Measurements from ENCODE around the gene ELK4. TPM values are rescaled to one million over a fixed set of nuclear protein-coding genes. Genes with fewer than 3 reads are reported as not detected.

ELK4 gene
- total and polyA plus RNA-seq, 2 of the 4 experiments (the other 2 are of a cell fraction) = 4.6 to 11.3 TPM

DNA sequence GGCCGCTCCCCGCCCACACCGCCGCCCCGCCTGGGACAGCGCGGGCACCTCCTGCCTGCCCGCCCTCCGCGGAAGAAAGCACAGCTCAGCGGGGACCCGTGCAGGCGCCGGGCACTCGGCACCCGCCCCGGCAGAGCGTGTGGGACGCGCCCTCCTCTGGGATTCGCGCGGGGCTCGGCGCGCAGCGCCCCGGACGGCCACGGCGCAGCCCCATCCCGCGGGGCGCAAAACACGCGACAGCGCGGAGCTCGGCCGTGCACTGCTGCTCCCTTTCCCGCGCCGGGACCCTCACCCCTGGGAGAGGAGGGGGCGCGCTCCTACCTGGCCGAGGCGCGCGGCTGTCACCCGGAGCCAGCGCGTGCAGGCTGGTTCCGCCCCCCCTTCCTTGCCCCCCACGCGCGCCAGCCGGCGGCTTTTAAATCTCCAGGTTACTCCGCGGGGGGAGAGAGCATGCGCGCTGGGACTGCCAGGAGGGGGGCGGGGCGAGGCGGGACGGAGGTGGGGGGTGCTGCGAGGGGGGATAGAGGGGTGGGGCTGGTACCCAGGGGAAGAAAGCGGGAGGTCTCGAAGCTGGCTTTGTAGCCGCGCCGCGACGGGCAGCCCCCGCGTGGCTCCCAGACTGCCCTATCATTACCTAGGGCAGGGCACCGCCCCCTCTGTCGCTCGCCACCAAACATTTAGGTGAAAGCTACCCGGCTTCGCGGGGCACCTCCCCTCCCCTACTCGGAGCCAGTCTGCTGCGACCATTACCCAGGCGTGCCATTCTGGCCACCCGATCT is 48.5 kb upstream of the ELK4 start, which contains the start of gene SLC45A3:
TSS of gene SLC45A3 (minus strand) at position 437 of the 779 bp plus-strand sequence. CDS start 15,853 bp downstream, outside the sequence.
- Histone ChIP-seq H3K9ac (ENCODE audit: low read depth, low read length) (peak within 1 kb of the TSS; percentile 80), H2BK15ac (ENCODE audit: low read depth, low read length) (peak within 1 kb of the TSS; percentile 63; the same call in 1 of the 3 replicates), H3K56ac (ENCODE audit: extremely low read depth, insufficient read depth, low read length) (peak within 1 kb of the TSS; percentile 84; the same call in 1 of the 2 replicates), H2AK5ac (ENCODE audit: low read depth, low read length) (peak within 1 kb of the TSS; percentile 52), H3K23ac (ENCODE audit: low read depth, low read length) (peak within 1 kb of the TSS; percentile 90), H3K27me3 (ENCODE audit: control insufficient read depth, insufficient read depth, low read length) (peaks cover 3% of the 10 kb centered on the region; the same call in 1 of the 2 replicates), H2BK20ac (ENCODE audit: low read depth, low read length) (0 out of 2 replicates have a peak within 1 kb of the TSS, but pooled peaks have one; percentile 41), H2BK120ac (ENCODE audit: low read depth, low read length) (peak within 1 kb of the TSS; percentile 68), H3K36me3 (ENCODE audit: control insufficient read depth, insufficient read depth, low read length) (no peaks in the 10 kb centered on the region), H3K4me1 (ENCODE audit: control insufficient read depth, insufficient read depth, low read length) (peaks cover 12% of the 10 kb centered on the region), H4K20me1 (ENCODE audit: insufficient read depth, low read length) (no peaks in the 10 kb centered on the region), H3K9me3 (ENCODE audit: control insufficient read depth, insufficient read depth, low read length) (no peaks in the 10 kb centered on the region), H4K5ac (ENCODE audit: low read depth, low read length) (peak within 1 kb of the TSS; percentile 47), H3K4ac (ENCODE audit: low read depth, low read length) (peak within 1 kb of the TSS; percentile 87), H3K79me1 (ENCODE audit: low read depth in 1 of 2, low read length in 2 of 2) (peaks cover 5 to 19% of the 10 kb centered on the region in 2 experiments; a peak in 3 of 4 replicates), H3K18ac (ENCODE audit: low read depth, low read length) (peak within 1 kb of the TSS; percentile 8; the same call in 1 of the 2 replicates), H2AK9ac (replicated peaks; ENCODE audit: low read depth, low read length, poor library complexity) (peak within 1 kb of the TSS; percentile 71), H2AFZ (replicated peaks; ENCODE audit: low read length, poor library complexity) (peak within 1 kb of the TSS; percentile 98), H4K8ac (ENCODE audit: low read depth in 2 of 2, low read length in 2 of 2) (peak within 1 kb of the TSS; percentile 86 to 98), H2BK5ac (ENCODE audit: low read depth, low read length, poor library complexity, severe bottlenecking) (peak within 1 kb of the TSS; percentile 18), H3K4me3 (ENCODE audit: insufficient read depth, low read depth, low read length) (peak within 1 kb of the TSS; percentile 93), H3K4me2 (ENCODE audit: low read depth, low read length) (peak within 1 kb of the TSS; percentile 86), H3K27ac (ENCODE audit: insufficient read depth, low read length) (peak within 1 kb of the TSS; percentile 65), H3K9me1 (ENCODE audit: insufficient read depth, low read length) (0 out of 2 replicates have a peak, but pooled peaks cover 3% of the 10 kb centered on the region), H3K14ac (replicated peaks; ENCODE audit: low read depth, low read length) (peak within 1 kb of the TSS; percentile 68), H4K91ac (ENCODE audit: insufficient read depth, low read depth, low read length) (peak within 1 kb of the TSS; percentile 55)
- dilution Hi-C loops (cut with HindIII; ENCODE audit: low sequenced_read_pairs, unreplicated experiment) = no loop called here
- in situ Hi-C loops (cut with MboI; ENCODE audit: low sequenced_read_pairs) = no loop called here
- BruUV-seq (replicated peaks) = no TSS peak
- 3% methylated on average over 19 of the region's 86 CpGs; no CpG with 5 or more reads in 1 of the 2 experiments for WGBS, 2 experiments (ENCODE audit: extremely low coverage in 2 of 2, insufficient read length in 1 of 2)
- no peak for DNase-seq
- intact Hi-C loops (cut with micrococcal nuclease) = no loop called here
- CTCF ChIA-PET = interaction anchor here (0.8 kb wide), 1 partner anchor 9 kb away, joined by 3 read pairs; no protein-coding TSS in a partner anchor
- ATAC-seq (ENCODE audit: low read depth) = peak; percentile 77
- POLR2A ChIA-PET (ENCODE audit: unreplicated experiment) = no interaction called here
- TF ChIP-seq, protein P1, sequence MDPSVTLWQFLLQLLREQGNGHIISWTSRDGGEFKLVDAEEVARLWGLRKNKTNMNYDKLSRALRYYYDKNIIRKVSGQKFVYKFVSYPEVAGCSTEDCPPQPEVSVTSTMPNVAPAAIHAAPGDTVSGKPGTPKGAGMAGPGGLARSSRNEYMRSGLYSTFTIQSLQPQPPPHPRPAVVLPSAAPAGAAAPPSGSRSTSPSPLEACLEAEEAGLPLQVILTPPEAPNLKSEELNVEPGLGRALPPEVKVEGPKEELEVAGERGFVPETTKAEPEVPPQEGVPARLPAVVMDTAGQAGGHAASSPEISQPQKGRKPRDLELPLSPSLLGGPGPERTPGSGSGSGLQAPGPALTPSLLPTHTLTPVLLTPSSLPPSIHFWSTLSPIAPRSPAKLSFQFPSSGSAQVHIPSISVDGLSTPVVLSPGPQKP (IDR thresholded peaks at IDR 0.05; ENCODE audit: borderline replicate concordance, low read depth, low read length) = no peak
- no peak for TF ChIP-seq POLR2A (IDR thresholded peaks at IDR 0.05; ENCODE audit: low read depth, low read length)
- TF ChIP-seq MXI1 (IDR thresholded peaks at IDR 0.05; ENCODE audit: borderline replicate concordance, low read depth, low read length) = no peak
- no peak for TF ChIP-seq SMC3 (IDR thresholded peaks at IDR 0.05; ENCODE audit: low read depth, low read length)
- TF ChIP-seq MAZ (IDR thresholded peaks at IDR 0.05; ENCODE audit: borderline replicate concordance, low read depth, low read length) = no peak
- TF ChIP-seq CEBPB (IDR thresholded peaks at IDR 0.05; ENCODE audit: low read depth, low read length) = no peak
- no peak for TF ChIP-seq FOS (IDR thresholded peaks at IDR 0.05; ENCODE audit: low read depth, low read length)
- no peak for TF ChIP-seq MAFK (IDR thresholded peaks at IDR 0.05; ENCODE audit: low read depth, low read length)
- TF ChIP-seq NFE2L2 (IDR thresholded peaks at IDR 0.05; ENCODE audit: low read depth, low read length) = no peak
- no peak for TF ChIP-seq BHLHE40 (IDR thresholded peaks at IDR 0.05; ENCODE audit: low read depth, low read length)
- TF ChIP-seq RCOR1 (IDR thresholded peaks at IDR 0.05; ENCODE audit: insufficient replicate concordance, low read length) = no peak
- TF ChIP-seq CTCF (conservative IDR thresholded peaks at IDR 0.05; ENCODE audit: low read depth, low read length) = no peak
- no peak for TF ChIP-seq CHD1 (IDR thresholded peaks at IDR 0.05; ENCODE audit: low read depth, low read length)
- TF ChIP-seq RAD21 (IDR thresholded peaks at IDR 0.05; ENCODE audit: low read length) = no peak
- TF ChIP-seq RFX5 (IDR thresholded peaks at IDR 0.05; ENCODE audit: low read depth, low read length) = no peak
